ENCODE measurements around the gene SNAI3.

SNAI3 gene

GRCh38 chr16:88691129-88691813 lies 5.0 kb upstream of the SNAI3 start:
- no peak for DNase-seq (ENCODE audit: low read depth)
- TF ChIP-seq CTCF (IDR thresholded peaks at IDR 0.05; ENCODE audit: low read length, missing control alignments): no peak
- H3K4me3 ChIP-seq (replicated peaks; ENCODE audit: low read depth, low read length): no peak overlapping the region

GRCh38 chr16:88690341-88691128 lies 4.2 kb upstream of the SNAI3 start:
- DNase-seq (ENCODE audit: low read depth): no peak
- TF ChIP-seq CTCF (IDR thresholded peaks at IDR 0.05; ENCODE audit: low read length, missing control alignments): no peak
- no peak overlapping the region for H3K4me3 ChIP-seq (replicated peaks; ENCODE audit: low read depth, low read length)

GRCh38 chr16:88688013-88688778 lies 1.9 kb upstream of the SNAI3 start:
- no peak overlapping the region for H3K4me3 ChIP-seq (replicated peaks; ENCODE audit: low read depth, low read length)
- no peak for TF ChIP-seq CTCF (IDR thresholded peaks at IDR 0.05; ENCODE audit: low read length, missing control alignments)
- no peak for DNase-seq (ENCODE audit: low read depth)

GRCh38 chr16:88687676-88688012 lies 1.3 kb upstream of the SNAI3 start:
- TF ChIP-seq CTCF (IDR thresholded peaks at IDR 0.05; ENCODE audit: low read length, missing control alignments): no peak
- no peak overlapping the region for H3K4me3 ChIP-seq (replicated peaks; ENCODE audit: low read depth, low read length)
- DNase-seq (ENCODE audit: low read depth): no peak

GRCh38 chr16:88687254-88687576 lies 908 bp upstream of the SNAI3 start:
- DNase-seq (ENCODE audit: low read depth): no peak
- TF ChIP-seq CTCF (IDR thresholded peaks at IDR 0.05; ENCODE audit: low read length, missing control alignments): no peak
- H3K4me3 ChIP-seq (replicated peaks; ENCODE audit: low read depth, low read length): no peak overlapping the region

GRCh38 chr16:88686062-88686438 lies 257 bp downstream of the SNAI3 start:
- peak overlapping the region; percentile 52 for H3K4me3 ChIP-seq (replicated peaks; ENCODE audit: low read depth, low read length)
- DNase-seq (ENCODE audit: low read depth): no peak
- no peak for TF ChIP-seq CTCF (IDR thresholded peaks at IDR 0.05; ENCODE audit: low read length, missing control alignments)
